ENCODE measurements around the gene REEP2.
"Not testable (repeated sequence)": the region's sequence is repeated elsewhere in the genome, so short reads cannot be mapped to it uniquely, and the experiment has no call there.

The REEP2 gene

DNA sequence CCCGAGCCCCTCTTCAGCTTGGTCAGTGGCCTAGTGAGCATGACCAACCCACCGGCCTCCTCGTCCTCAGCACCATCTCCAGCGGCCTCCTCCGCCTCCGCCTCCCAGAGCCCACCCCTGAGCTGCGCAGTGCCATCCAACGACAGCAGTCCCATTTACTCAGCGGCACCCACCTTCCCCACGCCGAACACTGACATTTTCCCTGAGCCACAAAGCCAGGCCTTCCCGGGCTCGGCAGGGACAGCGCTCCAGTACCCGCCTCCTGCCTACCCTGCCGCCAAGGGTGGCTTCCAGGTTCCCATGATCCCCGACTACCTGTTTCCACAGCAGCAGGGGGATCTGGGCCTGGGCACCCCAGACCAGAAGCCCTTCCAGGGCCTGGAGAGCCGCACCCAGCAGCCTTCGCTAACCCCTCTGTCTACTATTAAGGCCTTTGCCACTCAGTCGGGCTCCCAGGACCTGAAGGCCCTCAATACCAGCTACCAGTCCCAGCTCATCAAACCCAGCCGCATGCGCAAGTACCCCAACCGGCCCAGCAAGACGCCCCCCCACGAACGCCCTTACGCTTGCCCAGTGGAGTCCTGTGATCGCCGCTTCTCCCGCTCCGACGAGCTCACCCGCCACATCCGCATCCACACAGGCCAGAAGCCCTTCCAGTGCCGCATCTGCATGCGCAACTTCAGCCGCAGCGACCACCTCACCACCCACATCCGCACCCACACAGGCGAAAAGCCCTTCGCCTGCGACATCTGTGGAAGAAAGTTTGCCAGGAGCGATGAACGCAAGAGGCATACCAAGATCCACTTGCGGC lies 28.2 kb downstream of the REEP2 start:
- DNase-seq: no peak

GRCh38 chr5:138467711-138468132 lies 28.9 kb downstream of the REEP2 start:
- DNase-seq: no peak

GRCh38 chr5:138468133-138468965 lies 29.5 kb downstream of the REEP2 start:
- no peak for DNase-seq

- DNase-seq: no peak
Measured at GRCh38 chr5:138468966-138469539, 30.2 kb downstream of the REEP2 start.

DNA sequence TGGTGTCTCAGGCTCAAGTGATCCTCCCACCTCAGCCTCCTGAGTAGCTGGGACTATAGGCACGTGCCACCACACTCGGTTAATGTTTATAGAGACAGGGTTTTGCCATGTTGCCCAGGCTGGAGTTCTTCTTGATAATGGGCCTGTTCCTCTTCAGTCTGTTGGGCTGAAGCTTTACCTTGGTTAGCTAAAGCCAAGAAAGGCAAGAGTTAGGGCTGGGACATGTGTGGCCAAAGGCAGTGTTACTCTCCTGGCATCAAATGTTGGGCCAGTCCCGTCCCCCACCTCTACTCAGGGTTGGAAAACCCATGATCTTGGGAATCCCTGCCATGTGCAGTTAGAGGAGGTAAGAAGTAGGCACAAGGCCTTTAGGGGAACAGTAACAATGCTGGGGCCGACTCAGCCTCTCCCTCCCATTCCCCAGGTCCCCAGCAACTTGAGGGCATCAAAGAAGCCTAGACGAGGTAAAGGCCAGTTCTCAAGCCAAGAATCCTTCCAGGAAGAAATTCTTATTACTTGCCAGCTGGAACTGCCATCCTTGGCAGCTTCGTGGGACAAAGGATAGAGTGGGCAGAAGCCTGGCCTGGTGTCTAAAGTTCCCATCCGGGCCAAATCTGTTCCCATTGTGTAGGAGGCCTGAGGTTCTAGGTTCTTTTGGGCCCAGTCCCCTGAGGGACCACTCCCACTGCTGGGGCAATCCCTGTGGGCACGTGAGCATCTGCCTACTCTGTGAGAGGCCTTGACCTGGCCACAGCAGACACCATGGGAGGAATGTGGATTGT lies 30.9 kb downstream of the REEP2 start:
- DNase-seq: no peak

- DNase-seq: no peak
Measured at GRCh38 chr5:138470322-138471051, 31.6 kb downstream of the REEP2 start.

- DNase-seq: no peak
Measured at GRCh38 chr5:138471052-138471361, 32.1 kb downstream of the REEP2 start.

DNA sequence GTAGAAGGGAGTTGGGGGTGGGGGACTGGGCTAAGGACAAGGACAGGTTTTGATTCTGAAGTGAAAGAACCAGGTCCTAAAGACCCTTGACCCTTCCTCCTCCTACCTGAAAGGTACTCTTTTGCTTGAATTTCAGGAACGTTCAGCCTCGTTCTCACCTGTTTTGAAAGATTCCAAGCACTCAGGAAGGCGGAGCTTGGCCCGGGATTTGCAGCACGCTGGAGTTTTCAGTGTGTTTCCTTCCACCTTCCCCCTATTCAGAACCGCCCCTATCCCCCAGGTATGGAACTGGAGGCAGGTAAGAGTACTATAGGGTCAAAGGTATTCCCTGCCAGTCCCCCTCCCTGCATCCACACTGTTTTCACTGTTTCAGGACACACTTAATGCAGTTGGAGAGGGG lies 33.5 kb downstream of the REEP2 start:
- DNase-seq: no peak

DNA sequence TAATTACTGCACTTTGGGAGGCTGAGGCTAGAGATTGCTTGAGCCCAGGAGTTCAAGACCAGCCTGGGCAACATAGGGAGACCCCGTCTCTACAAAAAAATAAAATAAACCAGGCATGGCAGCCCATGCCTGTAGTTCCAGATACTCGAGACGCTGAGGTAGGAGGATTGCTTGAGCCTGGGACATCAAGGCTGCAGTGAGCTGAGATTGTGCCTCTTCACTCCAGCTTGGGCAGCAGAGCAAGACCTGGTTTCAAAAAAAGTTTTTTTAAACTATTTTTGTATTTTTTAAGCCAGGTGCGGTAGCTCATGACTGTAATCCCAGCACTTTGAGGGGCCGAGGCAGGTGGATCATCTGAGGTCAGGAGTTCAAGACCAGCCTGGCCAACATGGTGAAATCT lies 34.3 kb downstream of the REEP2 start:
- not testable (repeated sequence) for DNase-seq

DNA sequence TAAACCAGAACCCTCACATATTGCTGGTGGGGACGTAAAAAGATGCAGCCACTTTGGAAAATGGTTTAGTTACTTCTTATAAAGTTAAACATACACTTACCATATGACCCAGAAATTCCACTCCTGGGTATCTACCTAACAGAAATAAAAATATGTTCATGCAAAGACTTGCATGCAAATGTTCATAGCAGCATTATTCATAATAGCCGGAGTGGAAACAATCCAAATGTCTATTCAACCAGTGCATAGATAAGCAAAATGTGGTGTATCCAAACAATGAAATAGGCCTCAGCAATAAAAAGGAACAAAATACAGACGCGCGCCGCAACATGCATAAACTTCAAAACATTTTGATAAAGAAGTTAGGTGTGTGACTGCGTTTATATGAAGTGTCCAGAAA lies 38.1 kb downstream of the REEP2 start:
- DNase-seq: no peak

DNA sequence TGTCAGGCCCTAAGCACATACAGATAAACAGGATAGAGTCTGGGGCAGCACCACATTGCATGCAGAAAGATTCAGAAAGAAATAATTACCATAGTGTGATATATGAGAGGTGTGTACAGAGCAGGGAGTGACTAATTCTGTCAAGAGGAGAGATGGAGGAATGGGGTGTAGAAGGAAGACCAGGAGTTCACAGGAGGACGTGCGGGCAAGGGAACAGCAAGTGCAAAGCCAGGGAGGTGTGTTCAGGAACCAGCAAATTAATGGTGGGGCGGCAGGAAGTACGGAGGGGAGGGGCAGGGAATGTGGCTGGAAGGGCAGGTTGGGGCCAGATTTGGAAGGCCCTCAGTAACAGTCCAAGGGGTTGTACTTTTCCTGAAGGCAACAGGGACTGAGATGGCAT lies 43.8 kb downstream of the REEP2 start:
- no peak for DNase-seq

DNA sequence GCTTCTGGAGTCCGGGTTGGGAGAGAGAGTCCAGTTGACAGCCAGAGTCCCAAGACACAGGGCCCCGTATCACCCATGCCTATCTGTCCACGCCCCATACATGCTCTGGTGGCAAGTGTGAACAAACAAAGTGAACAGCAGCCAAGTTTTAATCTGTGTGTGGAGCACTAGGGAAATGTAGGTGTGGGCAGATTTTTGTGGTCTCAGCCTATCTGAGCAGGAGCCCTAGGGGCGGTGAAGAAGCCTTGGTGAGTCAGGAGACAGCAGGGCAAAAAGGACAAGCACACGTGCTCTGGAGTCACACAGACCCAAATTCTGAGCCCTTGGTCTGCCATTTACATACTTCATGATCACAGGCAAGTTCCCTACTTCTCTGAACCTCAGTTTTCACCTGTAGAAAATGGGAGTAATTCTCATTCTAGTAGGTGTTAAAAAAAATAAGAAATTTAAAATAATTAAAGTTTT lies 49.7 kb downstream of the REEP2 start:
- no peak for DNase-seq

DNA sequence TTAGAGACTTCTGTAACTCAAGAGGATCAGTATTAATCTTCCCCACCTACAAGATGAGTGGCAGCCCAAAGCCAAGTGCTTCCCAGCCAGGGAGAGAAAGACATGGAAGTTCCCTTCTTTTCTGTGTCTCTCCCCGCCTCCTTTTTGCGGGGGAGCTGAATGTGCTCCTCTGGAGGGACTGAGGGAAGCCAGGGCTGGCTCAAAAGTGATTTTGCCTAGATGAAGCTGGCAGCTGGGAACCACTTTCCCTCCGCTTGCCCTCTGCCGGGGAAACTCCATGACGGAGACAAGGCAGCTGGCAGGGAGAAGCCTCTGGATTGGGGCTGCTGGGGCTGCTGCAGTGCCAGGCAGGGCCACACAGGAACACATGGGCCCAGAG lies 50.8 kb downstream of the REEP2 start:
- peak; percentile 22 for DNase-seq

- no peak for DNase-seq
Measured at GRCh38 chr5:138490648-138491283, 51.9 kb downstream of the REEP2 start.

DNA sequence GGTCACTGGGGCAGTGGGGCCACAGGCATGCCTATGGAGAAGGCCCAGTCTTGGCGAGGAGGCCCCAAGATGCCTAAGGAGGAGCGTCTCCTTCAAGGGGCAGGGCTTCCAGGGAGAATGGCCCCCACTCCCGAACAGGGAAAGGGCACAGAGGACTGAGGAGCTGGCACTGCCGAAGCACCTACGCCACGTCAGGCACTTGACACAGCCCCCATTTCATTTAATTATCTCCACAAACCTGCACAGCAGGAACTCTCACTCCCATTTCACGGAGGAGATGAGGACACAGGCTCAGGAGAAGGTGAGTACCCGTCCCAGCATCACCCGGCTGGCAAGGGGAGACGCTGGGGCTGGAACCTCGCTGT lies 52.4 kb downstream of the REEP2 start:
- DNase-seq: no peak

DNA sequence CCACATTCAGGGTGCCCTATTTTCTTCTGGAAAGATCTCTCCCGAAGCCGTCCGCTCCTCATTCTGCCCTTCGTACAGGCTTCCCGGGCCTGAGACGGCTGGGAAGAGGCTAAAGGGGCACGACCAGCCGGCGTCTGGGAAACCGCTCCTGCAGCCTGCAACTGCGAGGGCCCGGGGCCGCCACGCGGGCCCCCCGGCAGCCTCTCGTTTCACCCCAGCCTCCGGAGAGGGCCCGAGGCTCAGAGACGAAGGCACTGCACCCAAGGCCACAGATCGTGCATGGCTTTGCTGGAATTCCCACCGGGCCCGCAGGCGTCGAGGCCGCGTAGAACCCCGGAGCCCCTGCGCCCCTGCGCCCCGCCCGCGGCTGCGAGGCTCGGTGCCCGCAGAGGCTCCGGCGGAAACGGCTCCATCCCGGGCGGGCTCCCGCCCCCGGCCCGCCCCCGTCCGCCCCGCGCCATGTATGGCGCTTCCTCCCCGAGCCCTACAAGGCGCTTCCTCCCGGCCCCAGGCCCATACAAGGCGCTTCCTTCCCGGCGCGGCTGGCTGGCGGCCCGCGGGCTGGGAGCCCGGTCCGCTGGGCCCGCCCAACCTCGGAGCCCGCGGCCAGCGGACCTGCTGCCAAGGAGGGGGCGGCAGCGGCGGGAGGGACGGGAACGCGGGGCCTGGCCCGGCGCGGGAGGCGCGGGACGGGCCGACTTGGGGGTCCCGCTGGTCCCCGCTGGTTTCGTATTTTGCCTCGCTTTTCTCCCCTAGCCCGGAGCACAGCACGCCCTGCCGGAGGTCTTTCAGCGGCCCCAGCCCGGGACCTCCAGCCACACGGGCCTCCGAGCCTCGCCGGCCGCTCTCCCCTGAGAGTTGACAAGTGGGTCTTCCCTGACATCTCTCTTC lies 53.1 kb downstream of the REEP2 start:
- peak; percentile 94 for DNase-seq

DNA sequence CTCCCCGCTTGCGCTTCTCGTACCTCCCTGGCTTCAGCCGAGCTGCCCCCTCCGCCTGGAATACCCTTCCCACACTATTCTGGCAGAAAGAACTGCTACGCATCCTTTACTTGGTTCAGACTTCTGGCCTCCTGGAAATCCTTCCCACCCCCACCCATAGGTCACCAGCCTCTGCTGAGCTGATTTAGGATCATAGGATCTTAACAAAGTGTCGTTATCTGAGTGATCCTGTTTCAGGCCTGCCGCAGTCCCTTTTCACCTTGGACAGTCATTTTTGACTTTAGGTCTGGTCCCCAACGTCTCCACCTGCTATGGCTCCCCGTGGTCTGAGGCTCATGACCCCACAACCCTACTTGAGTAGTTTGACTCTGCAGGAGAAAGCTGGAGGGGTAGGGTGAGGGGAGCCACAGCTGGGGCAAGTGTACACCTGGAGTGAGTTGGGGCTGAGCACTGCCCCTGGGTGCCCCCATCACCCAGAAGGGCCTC lies 53.7 kb downstream of the REEP2 start:
- no peak for DNase-seq

DNA sequence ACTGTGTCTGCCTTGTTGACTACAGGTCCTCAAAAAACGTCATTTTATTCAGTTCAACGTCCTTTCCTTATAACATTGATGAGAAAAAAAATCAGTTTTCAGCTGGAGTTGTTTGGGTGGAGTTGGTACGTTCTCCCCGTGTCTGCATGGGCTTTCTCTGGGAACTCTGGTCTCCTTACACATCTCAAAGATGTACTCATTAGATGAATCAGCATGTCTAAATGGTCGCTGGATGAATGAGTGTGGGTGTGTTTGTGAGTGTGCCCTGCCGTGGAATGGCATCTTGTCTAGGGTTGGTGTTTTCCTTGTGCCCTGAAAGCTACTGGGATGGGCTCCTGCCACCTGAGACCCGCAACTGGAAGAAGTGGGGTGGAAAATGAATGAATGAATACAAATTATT lies 56.5 kb downstream of the REEP2 start:
- no peak for DNase-seq
